ENCODE data around the gene DUSP9.
A peak's percentile ranks its signal among the peaks of the same experiment; 100 is the strongest.

DUSP9 gene

DNA sequence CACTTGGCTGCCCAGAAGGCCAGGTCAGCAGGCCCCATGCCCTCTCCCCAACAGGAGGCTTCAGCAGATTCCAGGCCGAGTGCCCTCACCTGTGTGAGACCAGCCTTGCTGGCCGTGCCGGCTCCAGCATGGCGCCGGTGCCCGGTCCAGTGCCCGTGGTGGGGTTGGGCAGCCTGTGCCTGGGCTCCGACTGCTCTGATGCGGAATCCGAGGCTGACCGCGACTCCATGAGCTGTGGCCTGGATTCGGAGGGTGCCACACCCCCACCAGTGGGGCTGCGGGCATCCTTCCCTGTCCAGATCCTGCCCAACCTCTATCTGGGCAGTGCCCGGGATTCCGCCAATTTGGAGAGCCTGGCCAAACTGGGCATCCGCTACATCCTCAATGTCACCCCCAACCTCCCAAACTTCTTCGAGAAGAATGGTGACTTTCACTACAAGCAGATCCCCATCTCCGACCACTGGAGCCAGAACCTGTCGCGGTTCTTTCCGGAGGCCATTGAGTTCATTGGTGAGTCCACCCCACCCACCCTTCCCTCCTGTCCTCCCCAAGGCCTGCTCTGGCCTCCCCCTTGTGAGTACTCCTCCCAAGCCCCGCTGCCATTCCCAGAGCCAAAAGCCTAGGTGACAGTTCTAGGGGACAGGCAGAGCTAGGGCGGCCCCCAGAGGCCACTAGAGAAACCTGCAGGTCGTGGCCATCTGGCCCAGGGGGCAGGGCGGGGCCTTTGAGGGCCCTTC lies 2.3 kb downstream of the DUSP9 start:
- H3K9me3 Mint-ChIP-seq, result no peaks in the 10 kb centered on the region
- peaks cover 6% of the 10 kb centered on the region for H3K27me3 Mint-ChIP-seq

DNA sequence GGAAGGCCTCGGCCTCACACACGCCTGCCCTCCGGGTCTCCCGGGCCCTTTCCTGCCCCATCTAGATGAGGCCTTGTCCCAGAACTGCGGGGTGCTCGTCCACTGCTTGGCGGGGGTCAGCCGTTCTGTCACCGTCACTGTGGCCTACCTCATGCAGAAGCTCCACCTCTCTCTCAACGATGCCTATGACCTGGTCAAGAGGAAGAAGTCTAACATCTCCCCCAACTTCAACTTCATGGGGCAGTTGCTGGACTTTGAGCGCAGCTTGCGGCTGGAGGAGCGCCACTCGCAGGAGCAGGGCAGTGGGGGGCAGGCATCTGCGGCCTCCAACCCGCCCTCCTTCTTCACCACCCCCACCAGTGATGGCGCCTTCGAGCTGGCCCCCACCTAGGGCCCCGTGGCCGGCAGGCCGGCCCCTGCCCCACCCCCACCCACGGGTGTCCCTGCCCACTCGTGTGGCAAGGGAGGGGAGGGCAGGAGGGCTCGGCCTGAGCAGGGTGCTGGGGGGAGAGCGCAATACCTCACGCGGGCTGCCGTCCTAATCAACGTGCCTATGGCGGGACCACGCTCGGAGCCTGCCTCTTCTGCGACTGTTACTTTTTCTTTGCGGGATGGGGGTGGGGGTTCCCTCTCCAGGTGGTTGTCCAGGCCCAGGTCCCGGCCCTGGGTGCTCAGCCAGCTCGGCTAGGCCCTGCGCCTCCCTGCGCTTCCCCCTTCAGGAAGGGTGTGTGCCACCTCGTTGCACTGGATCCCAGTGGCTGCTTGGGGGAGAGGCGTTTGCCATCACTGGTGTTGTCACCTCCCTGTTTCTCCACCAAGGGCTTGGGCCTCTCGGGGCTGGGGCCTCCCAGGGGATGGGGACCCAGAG lies 3.1 kb downstream of the DUSP9 start:
- Mint-ChIP-seq H3K36me3 (no peaks in the 10 kb centered on the region), H3K27ac (no peak overlapping the region), H3K4me3 (no peak overlapping the region), H3K27me3 (peaks cover 3% of the 10 kb centered on the region), H3K4me1 (no peaks in the 10 kb centered on the region), H3K9me3 (no peaks in the 10 kb centered on the region)

More for the DNA sequence above, 2.3 kb downstream of the DUSP9 start:
- Mint-ChIP-seq H3K4me3 (no peak overlapping the region), H3K27ac (no peak overlapping the region), H3K4me1 (no peaks in the 10 kb centered on the region), H3K36me3 (no peaks in the 10 kb centered on the region)

DNA sequence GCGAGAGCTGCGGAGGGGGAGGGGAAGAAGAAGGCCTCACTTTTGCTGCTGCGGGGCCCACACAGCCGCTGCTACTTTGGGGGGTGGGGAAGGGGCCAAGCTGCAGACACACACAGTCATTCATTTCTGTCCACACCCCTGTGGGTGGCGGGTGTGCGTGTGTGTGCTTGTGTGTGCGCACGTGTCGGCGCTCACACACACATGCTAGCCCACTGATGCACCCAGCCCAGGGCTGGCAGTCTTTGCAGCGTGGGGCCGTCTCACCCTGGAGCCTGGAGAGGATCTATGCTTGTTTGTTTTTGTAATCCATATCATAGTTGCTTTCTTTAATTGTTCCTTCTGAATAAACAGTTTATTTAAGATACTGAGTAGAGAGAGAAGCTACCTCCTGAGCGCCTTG lies 4.0 kb downstream of the DUSP9 start:
- Mint-ChIP-seq H3K36me3 (no peaks in the 10 kb centered on the region), H3K27me3 (peaks cover 3% of the 10 kb centered on the region), H3K27ac (no peak overlapping the region), H3K9me3 (no peaks in the 10 kb centered on the region), H3K4me1 (no peaks in the 10 kb centered on the region), H3K4me3 (no peak overlapping the region)

DNA sequence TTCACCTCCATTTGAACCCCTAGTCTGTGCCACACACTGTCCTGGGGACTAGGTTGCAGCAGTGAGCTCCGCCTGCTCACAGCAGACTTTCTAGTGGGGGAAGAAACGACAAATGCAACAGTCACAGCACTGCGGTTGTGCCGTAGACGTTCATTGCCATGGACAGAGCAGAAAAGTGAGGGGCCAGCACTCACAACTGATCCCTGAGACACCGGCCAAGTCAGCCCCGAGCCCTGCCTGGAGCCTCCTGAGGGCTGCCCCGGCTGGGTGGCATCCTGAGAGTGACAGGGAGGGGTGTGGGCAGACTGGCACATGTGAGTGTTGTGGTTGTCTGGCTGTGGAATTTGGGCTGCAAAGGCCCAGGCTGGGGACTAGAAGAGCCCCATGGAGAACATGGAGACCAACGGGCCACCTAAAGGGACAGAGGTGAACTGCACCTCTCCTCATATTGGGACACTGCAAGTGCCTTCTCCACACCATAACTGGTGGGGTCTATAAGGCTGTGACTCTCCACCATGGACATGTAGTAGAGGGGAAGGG lies 4.6 kb downstream of the DUSP9 start:
- H3K36me3 Mint-ChIP-seq, result no peaks in the 10 kb centered on the region
- no peaks in the 10 kb centered on the region for H3K4me1 Mint-ChIP-seq
- H3K27me3 Mint-ChIP-seq, result no peaks in the 10 kb centered on the region
- no peak overlapping the region for H3K4me3 Mint-ChIP-seq
- no peak overlapping the region for H3K27ac Mint-ChIP-seq
- no peaks in the 10 kb centered on the region for H3K9me3 Mint-ChIP-seq

DNA sequence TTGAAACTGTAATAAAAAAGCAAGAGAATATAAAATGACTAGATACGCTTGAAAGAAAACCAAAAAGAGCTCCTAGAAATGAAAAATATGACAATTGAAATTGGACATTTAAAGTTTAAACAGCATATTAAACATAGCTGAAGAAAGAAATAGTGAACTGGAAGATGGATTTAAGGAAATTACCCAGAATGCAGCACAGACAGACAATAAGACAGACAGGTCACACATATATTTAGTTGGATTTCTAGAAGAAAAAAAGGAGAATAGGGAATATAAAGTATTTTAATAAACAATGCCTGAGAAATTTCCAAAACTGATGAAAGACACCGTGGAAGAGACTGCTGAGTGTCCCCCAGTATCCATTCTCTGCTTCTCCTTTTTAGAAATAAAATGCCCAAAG lies 6.6 kb downstream of the DUSP9 start:
- Mint-ChIP-seq H3K4me3 (no peak overlapping the region), H3K27me3 (no peaks in the 10 kb centered on the region), H3K4me1 (no peaks in the 10 kb centered on the region), H3K9me3 (no peaks in the 10 kb centered on the region), H3K27ac (no peak overlapping the region), H3K36me3 (no peaks in the 10 kb centered on the region)

DNA sequence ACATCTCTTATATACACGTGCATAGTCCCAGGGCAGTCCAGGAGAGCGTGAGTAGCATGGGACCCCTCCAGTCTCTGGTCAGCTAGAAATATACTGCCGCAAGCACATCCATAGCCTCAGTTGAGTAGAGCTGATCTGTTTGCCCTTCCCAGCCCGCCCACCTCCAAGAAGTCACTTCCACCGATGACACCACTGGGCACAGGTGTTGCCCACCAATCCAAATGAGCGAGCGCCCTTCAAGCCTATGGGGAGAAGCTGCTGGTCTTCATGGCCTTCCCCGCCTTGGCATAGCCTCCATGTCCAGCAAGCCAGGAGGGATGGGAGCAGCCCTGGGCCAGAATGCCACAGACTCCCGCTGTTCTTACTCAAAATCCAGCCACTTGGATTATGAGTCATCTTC lies 10.2 kb downstream of the DUSP9 start:
- H3K4me3 Mint-ChIP-seq, result no peak overlapping the region
- peaks cover 3% of the 10 kb centered on the region for H3K4me1 Mint-ChIP-seq
- H3K9me3 Mint-ChIP-seq, result no peaks in the 10 kb centered on the region
- no peaks in the 10 kb centered on the region for H3K36me3 Mint-ChIP-seq
- no peaks in the 10 kb centered on the region for H3K27me3 Mint-ChIP-seq
- no peak overlapping the region for H3K27ac Mint-ChIP-seq

DNA sequence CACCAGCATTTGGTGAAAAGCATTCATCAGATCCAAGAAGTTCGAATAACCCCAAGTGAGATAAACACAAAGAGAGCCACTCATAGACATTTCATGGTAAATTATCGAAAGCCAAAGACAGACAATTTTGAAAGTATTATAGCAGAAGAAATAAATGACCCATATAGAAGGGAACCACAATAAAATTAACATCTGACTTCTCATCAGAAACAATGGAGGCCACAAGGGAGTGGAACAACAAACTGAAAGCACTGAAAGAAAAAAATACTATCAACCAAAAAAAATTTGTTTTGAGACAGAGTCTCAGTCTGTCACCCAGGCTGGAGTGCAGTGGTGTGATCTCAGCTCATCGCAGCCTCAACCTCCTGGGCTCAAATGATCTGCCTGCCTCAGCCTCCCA lies 12.3 kb downstream of the DUSP9 start:
- no peaks in the 10 kb centered on the region for H3K36me3 Mint-ChIP-seq
- peaks cover 1% of the 10 kb centered on the region for H3K27me3 Mint-ChIP-seq
- H3K4me1 Mint-ChIP-seq, result peaks cover 4% of the 10 kb centered on the region
- H3K9me3 Mint-ChIP-seq, result no peaks in the 10 kb centered on the region
- no peak overlapping the region for H3K4me3 Mint-ChIP-seq
- H3K27ac Mint-ChIP-seq, result no peak overlapping the region

DNA sequence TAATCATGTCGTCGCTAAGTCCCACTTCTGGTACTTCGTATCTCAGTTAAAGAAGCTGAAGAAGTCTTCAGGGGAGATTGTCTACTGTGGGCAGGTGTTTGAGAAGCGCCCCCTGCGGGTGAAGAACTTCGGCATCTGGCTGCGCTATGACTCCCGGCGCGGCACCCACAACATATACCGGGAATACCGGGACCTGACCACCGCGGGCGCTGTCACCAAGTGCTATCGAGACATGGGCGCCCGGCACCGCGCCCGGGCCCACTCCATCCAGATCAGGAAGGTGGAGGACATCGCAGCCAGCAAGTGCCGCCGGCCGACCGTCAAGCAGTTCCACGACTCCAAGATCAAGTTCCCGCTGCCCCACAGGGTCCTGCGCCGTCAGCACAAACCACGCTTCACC lies 15.3 kb downstream of the DUSP9 start:
- Mint-ChIP-seq H3K9me3 (no peaks in the 10 kb centered on the region), H3K27me3 (peaks cover 3% of the 10 kb centered on the region), H3K36me3 (no peaks in the 10 kb centered on the region), H3K4me3 (peak overlapping the region; percentile 62), H3K27ac (no peak overlapping the region), H3K4me1 (peaks cover 4% of the 10 kb centered on the region)

DNA sequence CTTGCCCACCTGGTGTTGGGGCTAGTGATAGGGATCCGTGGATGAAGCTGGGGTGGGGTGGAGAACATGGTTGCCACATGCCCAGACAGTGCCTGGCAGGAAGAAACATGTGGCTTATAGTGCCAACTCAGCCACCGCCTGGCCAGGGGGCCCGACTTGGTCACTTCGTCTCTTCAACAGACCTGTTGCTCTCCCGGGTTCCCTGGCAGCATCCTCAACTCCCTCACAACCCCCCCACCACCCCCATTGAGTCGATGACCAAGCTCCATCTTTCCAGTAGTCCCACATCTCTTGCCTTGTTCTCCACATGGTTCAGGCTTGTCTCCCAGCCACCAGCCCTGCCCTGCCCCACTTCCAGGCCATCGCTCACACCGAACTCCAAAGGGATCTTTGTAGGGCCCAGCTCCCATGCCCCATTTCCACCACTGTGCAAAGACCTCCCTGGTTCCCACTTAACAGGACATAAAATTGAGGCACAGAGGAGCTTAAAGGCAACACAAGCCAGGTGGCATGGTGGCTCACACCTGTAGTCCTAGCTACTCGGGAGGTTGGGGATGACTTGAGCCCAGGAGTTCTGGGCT lies 18.8 kb downstream of the DUSP9 start:
- Mint-ChIP-seq H3K27me3 (peaks cover 3% of the 10 kb centered on the region), H3K36me3 (no peaks in the 10 kb centered on the region), H3K4me3 (no peak overlapping the region), H3K27ac (no peak overlapping the region), H3K9me3 (no peaks in the 10 kb centered on the region), H3K4me1 (peaks cover 10% of the 10 kb centered on the region)

DNA sequence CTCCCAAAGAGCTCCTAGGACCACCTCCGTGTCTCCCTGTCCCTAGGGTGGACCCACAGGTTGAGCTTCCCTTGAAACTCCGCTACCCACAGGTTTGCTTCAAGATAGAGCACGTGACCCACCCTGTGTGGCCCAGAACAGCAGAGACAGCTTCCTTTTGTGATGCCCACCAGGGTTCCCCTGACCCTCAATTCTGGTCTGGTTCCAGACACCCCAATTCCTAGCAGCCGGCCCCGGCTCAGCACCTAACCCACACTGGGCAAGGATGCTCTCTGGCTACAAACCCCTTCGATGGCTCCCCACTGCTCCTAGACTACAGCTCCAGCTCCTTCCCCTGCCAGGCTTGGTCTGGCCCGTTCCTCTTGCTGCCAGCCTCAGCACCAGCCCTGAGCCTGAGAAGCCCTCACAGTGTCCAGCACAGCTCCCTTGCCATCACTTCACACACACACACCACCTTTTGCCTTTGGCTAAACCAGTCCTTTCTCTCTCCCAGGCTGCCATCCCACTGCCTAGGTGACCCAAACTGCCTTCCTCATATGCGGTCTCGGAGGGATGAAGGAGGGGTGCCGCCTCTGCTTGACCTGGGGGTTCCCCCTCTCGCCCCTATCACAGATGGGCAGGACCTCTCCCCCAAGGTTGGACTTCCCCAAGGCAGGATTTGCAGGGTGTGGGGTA lies 20.4 kb downstream of the DUSP9 start:
- Mint-ChIP-seq H3K36me3 (no peaks in the 10 kb centered on the region), H3K9me3 (no peaks in the 10 kb centered on the region), H3K27ac (peak overlapping the region; percentile 5), H3K27me3 (peaks cover 5% of the 10 kb centered on the region), H3K4me3 (peak overlapping the region; percentile 80), H3K4me1 (peaks cover 6% of the 10 kb centered on the region)

DNA sequence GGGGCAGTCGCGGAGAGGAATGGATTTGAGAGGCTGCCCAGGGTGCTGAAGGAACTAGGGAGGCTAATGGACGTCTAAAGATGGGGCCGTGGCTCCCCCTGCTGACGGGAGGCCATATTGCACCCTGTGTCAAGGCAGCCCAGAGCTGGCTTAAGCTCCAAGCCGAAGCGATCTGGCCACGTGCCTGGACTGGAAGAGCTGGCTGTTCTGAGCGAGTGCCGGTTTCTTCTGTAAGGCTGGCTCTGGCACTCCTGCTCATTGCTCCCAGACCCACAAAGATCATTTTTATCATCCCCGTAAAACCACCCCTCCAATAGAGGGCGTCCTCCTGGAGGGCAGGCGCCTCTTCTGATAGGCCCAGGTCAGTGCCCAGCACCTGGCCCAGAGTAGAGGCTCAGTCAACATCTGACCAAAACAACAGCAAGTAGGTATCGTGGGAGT lies 21.0 kb downstream of the DUSP9 start:
- Mint-ChIP-seq H3K9me3 (no peaks in the 10 kb centered on the region), H3K27ac (peak overlapping the region; percentile 5), H3K4me1 (peaks cover 10% of the 10 kb centered on the region), H3K27me3 (peaks cover 5% of the 10 kb centered on the region), H3K4me3 (peak overlapping the region; percentile 80), H3K36me3 (no peaks in the 10 kb centered on the region)

DNA sequence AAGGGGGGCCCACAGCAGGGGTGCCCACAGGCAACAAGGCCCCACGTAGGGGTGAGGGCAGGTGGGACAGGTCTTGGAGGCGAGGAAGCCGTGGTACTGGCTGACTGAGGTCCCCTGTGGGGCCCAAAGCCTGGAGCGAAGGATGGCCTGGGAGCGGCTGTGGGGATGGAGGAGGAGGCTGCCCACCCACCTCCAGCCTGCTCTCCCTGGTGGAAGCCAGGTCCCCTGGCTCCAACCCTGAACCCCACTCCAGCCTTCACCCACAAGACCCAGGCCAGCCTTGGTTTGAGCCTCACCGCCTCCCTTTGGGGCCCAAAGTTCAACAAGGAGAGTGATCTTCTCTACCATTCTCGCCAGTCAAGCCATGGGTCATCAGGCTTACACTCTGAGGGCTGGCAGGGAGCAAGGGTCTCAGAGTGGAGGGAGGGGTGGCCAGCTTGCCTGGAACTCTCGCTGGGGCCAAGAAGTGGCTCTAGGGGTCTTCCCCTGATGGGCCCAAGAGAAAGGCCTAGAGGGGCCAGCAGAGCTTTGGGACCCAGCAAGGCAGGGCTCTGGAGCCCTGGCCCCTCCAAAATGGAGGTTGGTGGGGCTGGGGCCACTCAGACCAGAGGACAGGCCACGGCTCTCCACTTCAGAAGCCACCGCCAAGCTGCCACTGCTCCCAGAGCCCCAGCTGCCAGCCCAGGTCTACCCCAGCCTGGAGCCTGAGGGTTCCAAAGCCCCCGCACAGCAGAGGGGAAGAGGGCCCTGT lies 21.6 kb downstream of the DUSP9 start:
- H3K27me3 Mint-ChIP-seq, result peaks cover 5% of the 10 kb centered on the region
- no peak overlapping the region for H3K4me3 Mint-ChIP-seq
- no peak overlapping the region for H3K27ac Mint-ChIP-seq
- H3K9me3 Mint-ChIP-seq, result no peaks in the 10 kb centered on the region
- peaks cover 10% of the 10 kb centered on the region for H3K4me1 Mint-ChIP-seq
- H3K36me3 Mint-ChIP-seq, result no peaks in the 10 kb centered on the region

DNA sequence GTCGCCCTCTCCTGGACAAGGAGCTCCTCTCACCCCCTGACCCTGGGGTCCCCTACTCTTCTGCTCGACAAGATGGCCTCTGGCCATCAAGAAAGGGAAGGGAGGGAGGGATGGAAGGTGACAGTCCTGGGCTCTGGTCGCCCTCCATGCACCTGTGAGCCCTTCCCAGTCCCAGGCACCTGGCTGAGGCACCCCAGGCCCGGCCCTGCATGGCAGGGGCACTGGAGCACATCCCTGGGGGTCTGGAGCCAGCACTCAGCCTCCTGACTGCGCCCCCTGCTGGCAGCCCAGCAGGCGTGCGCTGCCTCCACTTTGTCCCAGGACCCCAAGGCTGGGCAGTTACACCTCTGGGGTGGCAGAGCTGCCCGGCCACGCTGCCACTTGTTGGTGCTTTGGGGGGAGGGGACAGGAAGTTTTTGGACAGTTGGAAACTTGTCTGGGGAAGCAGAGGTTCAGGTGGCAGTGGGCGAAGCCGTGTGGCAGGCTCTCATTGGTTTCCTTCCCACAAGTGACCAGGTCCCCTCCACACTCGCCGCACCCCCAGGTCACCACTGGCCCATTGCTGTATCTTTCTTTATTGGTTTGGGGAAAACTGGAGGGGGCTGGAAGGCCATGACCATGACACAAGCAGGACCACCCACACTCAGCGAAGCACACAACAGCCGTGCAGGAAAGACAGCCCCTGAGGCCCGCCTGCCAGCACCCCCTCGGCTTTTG lies 22.3 kb downstream of the DUSP9 start:
- H3K4me1 Mint-ChIP-seq, result peaks cover 10% of the 10 kb centered on the region
- no peaks in the 10 kb centered on the region for H3K9me3 Mint-ChIP-seq
- no peak overlapping the region for H3K27ac Mint-ChIP-seq
- H3K27me3 Mint-ChIP-seq, result peaks cover 8% of the 10 kb centered on the region
- H3K4me3 Mint-ChIP-seq, result no peak overlapping the region
- no peaks in the 10 kb centered on the region for H3K36me3 Mint-ChIP-seq
